Measurements from ENCODE around the gene ZMPSTE24.

The ZMPSTE24 gene

DNA sequence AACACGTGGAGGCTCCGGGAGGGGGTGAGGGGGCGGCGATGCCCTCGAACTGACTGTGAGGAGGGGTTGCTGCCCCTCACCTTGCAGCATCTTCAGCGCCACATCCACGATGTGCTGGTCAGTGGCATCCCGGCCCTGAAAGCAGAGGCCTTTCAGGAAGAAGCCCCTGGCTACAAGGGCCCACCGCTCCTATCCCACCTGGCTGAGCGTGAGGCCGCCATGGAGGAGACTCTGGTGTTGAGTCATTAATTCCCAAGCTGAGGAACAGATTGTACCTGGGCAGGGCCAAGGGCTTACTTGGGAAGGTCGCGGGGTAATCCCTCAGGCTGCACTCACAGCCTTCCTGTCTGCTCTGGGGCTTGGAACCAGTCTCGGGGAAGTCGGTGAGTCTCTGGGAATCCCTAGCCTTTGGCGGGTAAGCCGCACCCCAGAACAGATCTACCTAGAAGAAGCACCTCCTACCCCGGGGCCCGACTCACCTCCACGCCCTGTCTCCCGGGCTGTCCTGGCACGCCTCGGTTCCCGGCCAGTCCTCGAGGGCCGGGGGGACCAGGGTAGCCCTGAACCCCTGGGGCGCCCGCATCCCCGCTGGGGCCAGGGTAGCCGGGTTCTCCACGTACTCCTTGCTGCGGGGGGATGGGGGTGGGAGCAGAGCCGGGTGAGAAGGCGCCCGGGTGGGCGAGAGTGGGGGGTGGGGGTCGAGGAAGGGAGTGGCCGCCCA, 45.2 kb downstream of the ZMPSTE24 start:
- no peak for DNase-seq (ENCODE audit: low read depth in 3 of 3)

GRCh38 chr1:40303790-40304189, 45.8 kb downstream of the ZMPSTE24 start:
- DNase-seq (ENCODE audit: low read depth in 3 of 3), result no peak

- no peak for DNase-seq (ENCODE audit: low read depth in 3 of 3)
Measured at GRCh38 chr1:40305451-40305850, 47.4 kb downstream of the ZMPSTE24 start.

DNA sequence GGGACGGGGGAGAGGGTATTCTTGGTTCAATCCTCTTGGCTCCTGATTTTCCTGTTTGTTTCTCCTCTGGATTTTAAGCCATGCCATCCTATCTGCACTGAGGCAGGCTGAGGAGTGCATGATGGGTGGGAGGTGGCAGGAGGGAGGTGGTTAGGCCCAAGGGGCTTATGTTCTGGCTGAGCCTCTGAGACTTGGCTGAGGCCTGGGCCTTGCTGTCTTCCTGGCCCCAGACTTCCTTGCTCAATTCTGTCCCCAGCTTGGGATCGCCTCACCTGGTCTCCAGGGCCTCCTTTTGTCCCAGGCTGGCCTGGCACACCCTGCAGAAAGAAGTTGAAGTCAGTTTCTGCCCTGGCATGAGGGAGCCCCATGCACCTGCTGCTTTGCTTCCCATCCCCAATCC, 47.8 kb downstream of the ZMPSTE24 start:
- no peak for DNase-seq (ENCODE audit: low read depth in 3 of 3)

DNA sequence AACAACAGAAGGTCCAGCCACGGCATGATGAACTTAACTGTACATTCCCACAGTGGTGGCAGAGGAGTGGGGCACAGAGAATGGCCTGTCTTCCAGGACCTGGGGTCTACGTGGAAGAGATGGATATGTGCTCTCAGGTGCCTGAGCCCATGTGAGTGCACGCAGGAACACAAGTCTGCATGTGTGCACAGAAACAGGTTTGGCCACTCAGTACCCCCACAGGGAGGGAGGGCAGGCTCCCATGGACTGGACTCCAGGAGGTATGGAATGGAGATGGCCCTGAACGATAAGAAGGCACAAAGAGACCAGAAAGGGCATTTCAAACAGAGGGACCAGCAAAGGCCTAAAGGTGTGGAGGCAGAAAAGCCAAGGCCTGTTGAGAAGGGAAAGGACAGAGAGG, 48.3 kb downstream of the ZMPSTE24 start:
- DNase-seq (ENCODE audit: low read depth in 3 of 3), result no peak

DNA sequence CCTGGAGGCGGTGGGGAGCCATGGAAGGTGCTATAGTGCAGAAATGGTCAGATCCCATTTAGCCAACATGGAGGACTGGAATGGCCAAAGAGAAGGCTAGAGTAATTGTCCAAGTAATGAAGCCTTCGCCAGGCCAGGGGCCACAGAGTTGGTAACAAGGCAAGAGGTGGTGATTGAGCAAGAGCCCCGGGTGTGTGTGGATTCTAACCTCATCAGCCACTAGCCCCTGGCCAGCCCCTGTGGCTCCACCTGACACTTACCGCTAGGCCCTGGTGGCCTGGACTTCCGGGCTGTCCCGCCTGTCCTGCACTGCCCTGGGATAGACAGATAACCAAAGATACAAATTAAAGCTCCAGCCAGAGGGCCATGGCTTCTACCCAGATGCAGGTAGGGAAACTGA, 49.1 kb downstream of the ZMPSTE24 start:
- no peak for DNase-seq (ENCODE audit: low read depth in 3 of 3)

DNA sequence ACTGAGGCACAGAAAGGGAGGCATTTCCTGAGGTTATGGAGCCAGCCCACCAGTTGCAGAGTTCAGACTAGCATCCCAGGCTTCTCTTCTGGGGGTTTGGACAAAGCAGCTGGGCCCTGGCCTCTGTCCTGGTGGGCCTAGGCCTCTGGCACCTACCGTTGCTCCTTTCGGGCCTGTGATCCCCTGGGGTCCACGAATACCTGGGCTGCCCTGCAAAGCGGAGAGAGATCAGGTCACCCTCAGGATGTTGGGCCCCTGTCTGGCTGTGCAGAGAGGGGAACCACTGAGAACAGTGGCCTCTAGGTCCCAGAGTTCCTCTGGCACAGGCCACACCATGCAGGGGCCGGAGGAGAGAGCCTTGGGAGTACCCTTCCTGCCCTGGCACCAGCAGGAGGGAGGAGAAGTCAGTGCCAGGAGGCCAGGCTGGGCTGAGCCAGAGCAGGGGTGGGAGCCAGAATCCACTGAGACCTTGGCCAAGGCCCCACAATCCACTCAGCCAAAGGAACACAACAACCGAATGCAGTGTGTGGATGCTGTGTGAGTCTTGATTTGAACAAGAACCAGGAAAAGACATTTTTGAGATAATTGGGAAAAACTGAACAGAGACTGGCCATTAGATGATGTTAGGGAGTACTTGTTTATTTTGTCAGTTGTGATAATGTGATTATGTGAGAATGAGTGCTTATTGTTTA, 50.1 kb downstream of the ZMPSTE24 start:
- no peak for DNase-seq (ENCODE audit: low read depth in 3 of 3)

GRCh38 chr1:40309374-40310128, 51.5 kb downstream of the ZMPSTE24 start:
- no peak for DNase-seq (ENCODE audit: low read depth in 3 of 3)

GRCh38 chr1:40310129-40310461, 52.1 kb downstream of the ZMPSTE24 start:
- no peak for DNase-seq (ENCODE audit: low read depth in 3 of 3)

GRCh38 chr1:40310983-40311642, 53.1 kb downstream of the ZMPSTE24 start:
- DNase-seq (ENCODE audit: low read depth in 3 of 3), result no peak

DNA sequence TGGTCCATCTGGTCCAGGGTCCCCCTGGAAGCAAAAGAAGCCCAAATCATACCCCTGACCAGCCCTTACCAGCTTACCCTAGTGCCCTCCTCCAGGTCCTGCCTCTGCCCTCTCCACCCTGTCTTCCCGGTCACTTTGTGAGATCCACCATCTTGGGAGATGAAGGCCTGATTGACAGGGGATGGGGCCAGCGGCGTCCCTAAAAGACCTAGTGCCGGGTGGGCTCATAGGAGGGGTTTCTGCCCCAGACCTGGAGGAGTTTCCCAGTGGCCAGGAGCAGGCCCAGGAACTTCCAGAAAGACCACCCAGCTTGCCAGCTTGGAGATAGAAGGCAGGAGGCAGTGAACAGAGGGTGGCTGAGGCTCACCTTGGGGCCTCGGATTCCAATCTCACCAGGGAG, 53.7 kb downstream of the ZMPSTE24 start:
- DNase-seq (ENCODE audit: low read depth in 3 of 3), result no peak

- DNase-seq (ENCODE audit: low read depth in 3 of 3), result peak in 1 of 3 experiments; percentile 26
Measured at GRCh38 chr1:40312238-40313205, 54.5 kb downstream of the ZMPSTE24 start.

DNA sequence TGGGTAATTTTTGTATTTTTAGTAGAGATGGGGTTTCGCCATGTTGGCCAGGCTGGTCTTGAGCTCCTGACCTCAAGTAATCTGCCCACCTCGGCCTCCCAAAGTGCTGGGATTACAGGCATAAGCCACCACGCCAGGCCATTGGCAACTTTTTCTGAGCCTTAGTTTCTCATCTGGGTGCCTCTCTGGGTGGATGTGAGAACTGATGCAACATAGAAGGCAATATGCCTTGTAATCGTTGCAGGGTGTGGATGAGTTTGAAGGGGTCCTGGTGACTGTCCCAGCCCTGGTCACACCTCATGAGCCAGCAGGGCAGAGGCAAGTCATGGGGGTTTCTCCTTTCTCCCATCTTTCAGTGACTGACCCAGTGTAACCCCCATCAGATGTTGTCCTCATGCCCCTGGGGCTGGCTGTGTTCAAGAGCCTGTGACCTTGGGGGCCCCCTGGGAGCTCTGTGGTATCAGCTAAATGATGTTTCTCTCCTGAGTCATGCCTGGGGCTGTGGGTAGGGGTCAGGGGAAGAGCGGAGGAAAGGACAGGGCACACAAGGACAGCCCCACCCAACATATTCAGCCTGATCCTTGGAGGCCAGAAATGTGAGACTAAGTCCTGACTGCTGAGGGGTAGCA, 55.4 kb downstream of the ZMPSTE24 start:
- DNase-seq (ENCODE audit: low read depth in 3 of 3), result no peak

DNA sequence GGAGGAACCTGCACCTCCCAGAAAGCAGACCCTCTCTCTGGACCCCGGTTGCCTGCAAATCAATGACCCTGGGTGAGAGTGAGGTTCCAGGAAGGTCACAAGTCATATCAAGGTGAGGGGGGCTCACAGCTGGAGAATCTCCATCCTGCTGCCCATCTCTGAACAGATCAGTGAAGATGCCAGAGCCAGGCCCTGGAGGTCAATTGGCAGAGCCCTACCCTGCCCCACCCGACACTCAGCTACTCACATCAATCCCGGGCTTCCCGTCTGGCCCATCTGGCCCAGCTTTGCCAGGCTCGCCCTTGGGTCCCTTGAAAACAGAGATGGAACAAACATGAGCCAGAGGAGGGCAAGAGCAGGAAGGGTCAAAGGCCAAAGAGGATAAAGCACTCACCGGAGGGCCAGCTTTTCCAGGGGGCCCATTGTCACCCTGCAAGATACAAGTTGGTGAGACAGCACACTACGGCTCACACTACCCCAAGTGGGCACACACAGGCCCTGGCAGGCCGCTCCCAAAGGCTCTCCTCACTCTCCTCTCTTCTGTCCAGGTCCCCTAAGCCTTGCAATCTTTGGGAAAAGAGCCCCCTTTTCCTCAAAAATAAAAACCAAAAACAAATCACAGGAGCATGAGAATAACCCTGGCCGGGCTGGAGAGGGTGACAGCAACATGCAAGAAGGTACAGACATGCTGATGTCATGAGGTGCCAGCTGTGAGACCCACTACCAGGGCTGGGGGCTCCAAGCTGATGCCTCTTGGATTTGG, 56.1 kb downstream of the ZMPSTE24 start:
- no peak for DNase-seq (ENCODE audit: low read depth in 3 of 3)

GRCh38 chr1:40314721-40315238, 56.7 kb downstream of the ZMPSTE24 start:
- no peak for DNase-seq (ENCODE audit: low read depth in 3 of 3)

- DNase-seq (ENCODE audit: low read depth in 3 of 3), result peak; percentile 72 to 81 (median 74)
Measured at GRCh38 chr1:40315239-40315794, 57.3 kb downstream of the ZMPSTE24 start.

DNA sequence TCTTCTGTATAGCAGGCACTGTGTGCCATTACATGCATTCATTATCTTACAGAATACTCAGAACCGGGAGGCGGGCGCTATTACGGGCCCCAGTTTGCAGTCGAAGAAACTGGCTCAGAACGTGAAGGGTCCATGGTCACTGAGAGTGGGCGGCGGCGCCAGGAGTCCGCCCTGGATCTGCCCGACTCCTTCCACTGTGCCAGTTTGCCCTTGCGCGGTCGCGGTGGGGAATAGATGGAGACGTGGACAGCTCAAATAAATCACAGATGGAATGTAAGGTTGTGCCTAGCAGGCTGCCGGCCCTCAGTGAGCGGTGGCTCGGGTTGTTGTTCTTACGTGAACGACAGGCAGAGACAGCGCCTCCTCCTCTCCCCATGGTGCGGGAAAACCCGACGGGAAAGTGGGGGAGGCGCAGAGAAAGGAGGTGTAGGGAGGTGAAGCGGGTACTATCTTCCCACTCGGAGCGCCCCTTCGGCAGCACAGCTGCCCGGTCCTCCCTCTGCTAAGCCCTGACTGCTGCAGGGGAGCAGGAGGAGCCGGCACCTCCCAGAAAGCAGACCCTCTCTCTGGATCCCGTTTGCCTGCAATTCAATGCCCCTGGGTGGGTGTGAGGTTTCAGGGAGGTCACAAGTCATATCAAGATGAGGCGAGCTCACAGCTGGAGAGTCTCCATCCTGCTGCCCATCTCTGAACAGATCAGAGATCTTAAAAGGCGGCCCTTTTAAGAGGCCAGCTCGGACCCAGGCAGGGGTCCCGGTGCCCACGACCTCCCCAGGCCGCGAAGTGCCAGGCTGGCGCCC, 58.0 kb downstream of the ZMPSTE24 start:
- DNase-seq (ENCODE audit: low read depth in 3 of 3), result peak in 1 of 3 experiments; percentile 18

DNA sequence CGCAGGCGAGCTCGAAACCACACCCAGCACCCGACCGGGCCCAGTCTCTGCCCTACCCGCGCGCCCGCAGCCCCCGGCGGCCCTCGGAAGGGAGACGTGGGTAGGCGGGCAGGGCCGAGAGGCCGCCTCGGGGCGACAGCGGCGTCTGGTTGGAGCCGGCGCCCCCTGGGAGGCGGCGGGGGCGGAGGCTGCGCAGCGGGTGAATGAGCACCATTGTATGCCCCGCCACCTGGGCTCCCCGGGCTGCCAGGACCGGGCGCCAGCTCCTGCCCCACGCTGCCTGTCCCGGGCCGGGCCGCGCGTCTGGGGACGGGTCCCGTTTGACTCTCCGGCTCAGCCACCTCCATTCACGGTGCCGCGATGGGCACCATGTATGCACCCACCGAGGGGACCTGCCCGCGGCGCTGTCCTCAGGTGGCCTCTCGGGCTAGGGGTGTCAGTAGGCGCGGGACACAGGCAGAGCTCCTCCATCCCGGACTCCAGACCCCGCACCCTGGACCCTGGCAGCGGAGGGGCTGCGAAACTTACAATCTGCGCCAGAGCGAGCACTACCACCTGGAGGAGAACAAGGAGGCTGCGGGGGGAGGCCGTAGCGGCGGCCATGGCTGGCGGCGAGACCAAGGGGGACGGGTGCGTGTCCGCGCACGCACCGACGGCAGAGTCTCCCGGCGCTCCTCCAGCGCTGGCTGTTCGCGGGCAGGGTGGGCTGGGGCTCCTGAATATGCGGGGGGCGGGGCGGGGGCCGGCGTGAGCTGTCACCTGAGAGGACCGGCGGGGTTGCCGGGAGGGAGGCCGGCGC, 58.8 kb downstream of the ZMPSTE24 start, which contains the start of gene COL9A2:
TSS of gene COL9A2 (minus strand) at position 692 of the 799 bp plus-strand sequence. CDS start at position 603, 89 bp downstream.
- DNase-seq (ENCODE audit: low read depth in 3 of 3), result peak; percentile 17 to 56 (median 26)
